ENCODE results near the gene ADISSP.

ADISSP gene

DNA sequence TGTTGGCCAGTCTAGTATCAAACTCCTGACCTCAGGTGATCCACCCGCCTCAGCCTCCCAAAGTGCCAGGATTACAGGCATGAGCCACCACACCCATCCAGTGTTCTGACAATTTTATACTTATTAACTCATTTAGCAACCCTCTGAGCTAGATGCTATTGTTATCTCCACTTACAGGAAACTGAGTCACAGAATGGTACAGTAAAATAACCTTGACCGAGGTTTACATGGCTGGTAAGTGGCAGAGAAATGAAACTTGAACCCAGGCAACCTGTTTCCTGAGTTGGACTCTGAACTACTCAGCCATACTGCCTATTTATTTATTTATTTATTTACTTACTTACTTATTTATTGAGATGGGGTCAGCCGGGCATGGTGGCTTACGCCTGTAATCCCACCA is 48.5 kb downstream of the ADISSP start:
- DNase-seq (ENCODE audit: low read depth in 4 of 4, low spot score in 1 of 4): no peak

DNA sequence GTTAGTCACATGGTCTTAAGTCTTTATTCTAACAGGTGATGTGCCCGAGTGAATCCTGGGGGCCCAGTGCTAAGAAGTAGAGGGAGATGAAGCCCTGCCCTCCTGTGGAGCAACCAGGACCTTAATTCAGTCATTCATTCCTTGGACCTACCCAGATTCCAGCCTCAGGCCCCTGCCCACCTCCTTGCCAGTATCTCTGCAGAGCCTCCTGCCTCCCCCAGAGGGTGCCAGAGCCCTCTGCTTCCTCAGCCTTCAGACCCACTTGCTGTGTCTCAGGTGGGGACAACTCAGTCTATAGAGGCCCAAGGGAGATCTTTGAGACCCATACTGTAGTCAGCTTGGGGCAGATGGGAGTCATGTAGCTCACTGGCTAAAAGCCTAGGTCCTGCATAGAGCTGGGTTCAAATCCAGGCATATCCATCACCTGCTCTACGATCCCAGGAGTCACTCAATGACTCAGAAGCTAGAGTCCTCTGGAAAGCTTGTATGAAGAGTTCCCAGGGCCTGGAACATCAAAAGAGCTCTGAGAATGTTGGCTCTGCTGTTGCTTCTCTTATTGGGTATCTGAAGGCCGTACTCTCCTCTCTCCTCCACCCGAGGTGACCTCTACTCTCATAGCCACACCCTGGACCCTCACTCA is 51.2 kb downstream of the ADISSP start:
- no peak for DNase-seq (ENCODE audit: low read depth in 4 of 4, low spot score in 1 of 4)

GRCh38 chr20:3714092-3714491 is 53.5 kb downstream of the ADISSP start:
- DNase-seq (ENCODE audit: low read depth in 4 of 4, low spot score in 1 of 4): no peak

DNA sequence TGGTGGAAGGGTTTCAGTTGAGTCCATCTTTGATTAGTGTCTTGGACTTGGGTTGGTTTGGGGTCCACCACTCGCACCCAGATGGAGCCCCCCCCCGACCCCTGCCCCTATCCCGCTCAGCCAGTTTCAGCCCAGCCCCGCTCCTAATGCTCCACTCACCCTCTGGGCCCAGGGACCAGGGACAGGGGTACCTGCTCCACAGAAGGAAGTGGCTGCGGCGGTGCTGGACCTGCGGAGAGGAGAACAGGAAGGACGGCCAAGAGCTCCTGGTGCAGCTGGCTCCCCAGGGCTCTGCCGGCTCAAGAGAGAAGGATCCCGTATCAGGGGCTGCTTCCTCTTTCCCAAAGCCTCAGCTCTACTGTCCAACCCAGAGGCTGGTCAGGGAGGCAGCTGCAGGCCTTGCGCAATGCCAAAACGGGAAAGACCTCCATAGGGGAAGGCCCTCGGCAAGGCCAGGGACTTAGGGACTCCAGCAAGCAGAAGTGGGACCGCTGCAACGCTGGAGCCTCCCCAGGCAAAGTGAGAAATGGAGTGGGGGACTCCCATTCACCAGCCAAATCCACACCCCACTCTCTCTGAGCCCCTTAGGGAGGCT is 55.2 kb downstream of the ADISSP start, which contains the start of gene SIGLEC1:
Gene SIGLEC1, minus strand, starts transcription at position 322 of the 595 bp plus-strand sequence. CDS start 5,472 bp downstream, outside the sequence.
- DNase-seq (ENCODE audit: low read depth in 4 of 4, low spot score in 1 of 4): no peak

DNA sequence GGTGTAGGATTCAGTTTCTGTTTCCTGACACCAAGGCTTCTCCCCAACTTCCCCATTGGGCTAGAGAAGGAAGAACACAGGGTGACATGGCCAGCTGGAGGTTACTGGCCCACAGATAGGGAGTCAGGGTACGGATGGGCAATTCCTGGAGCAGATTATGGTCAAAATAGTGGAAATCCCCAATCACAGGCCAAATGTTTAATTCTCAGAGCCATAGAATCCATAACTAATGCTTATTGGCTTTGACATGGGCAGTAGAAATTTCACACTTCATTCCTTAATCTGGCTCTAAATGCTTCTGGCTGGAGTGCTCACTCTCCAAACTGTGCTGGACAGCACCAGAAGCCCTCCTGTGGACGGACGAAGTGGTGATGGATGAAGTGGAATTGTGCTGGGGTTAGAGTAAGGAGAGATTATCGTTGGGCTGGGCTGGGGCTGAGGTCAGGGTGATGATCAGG is 56.0 kb downstream of the ADISSP start:
- DNase-seq (ENCODE audit: low read depth in 4 of 4, low spot score in 1 of 4): no peak

GRCh38 chr20:3710703-3711483 is 56.7 kb downstream of the ADISSP start:
- DNase-seq (ENCODE audit: low read depth in 4 of 4, low spot score in 1 of 4): peak; percentile 61 to 71 (median 64)

GRCh38 chr20:3710011-3710466 is 57.5 kb downstream of the ADISSP start:
- no peak for DNase-seq (ENCODE audit: low read depth in 4 of 4, low spot score in 1 of 4)

- no peak for DNase-seq (ENCODE audit: low read depth in 4 of 4, low spot score in 1 of 4)
Measured at GRCh38 chr20:3707508-3707899, 60.0 kb downstream of the ADISSP start.

DNA sequence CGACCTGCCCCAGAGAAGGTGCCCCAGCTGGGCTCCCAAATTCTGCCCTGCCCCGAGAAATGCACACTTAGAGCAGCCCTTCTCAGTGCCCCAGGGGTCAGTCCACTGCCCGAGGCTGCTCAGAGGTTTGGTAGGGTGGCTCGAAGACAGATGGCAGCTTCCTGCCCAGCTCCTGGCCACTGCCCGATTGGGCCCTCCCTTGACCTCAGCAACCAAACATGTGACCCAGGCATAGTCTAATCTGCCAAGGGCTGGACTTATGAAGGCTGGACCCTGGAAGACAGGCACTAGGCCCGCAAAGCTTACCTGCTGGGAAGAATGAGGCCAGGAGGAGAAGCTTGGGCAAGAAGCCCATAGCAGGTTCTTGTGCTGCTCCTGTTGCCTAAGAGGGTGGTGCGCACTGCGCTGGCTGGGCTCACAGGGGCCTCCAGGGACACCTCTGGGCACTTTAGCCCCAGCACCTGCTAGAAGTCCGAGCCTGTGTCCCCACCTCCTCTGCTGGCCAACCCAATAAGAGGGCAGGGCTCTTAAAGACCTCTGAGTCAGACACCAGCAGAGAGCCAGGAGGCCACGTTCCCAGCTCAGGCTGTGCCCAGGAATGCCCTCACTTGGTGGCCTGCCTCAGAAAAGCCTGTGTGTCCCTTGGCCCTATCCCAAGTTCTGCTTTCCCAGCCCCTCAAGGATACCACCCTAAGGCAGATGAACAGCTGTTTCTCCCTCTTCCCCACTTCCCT is 60.6 kb downstream of the ADISSP start:
- DNase-seq (ENCODE audit: low read depth in 4 of 4, low spot score in 1 of 4): no peak

- no peak for DNase-seq (ENCODE audit: low read depth in 4 of 4, low spot score in 1 of 4)
Measured at GRCh38 chr20:3705970-3706739, 61.4 kb downstream of the ADISSP start.

DNA sequence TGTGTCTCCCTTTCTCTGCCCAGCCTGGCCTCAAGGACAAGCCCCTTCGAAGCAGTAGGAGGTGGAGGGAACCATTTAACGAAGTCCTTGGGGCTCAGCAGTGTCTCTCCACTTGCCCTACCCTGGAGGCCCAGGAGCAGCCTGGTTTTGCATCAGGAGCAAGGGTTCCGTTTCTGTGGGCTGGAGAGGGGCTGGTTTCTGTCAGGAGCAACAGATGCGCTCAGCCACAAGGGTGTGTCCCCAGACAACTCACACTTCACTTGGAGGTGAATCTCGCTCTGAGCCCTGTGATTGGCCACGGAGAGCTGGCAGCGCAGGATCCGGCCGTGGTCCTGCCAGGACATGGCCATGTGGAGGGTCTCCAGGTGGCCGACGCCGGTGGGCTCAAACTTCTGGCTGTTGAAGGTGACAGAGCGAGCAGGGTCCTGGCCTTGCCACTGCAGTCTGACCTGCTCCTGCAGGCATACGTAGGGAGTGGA is 62.0 kb downstream of the ADISSP start:
- DNase-seq (ENCODE audit: low read depth in 4 of 4, low spot score in 1 of 4): no peak

DNA sequence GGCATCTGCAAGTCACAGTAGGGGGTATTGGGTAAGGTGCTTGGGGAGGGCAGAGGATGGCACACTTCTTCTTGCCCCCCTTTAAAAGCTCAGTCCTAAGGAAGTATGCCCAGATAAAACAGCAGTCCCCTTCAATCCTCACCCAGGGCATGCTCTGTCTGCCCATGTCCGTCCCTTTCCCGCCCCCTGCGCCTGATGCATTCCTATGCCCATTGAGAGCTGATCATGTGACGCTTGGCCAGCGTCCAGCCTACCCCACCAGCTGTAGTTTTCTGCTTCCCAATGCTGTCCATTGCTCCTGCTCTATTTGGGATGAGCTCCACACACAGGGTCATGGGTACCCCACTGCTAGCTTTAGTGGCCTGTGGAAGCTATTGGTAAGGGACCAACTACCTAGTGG is 63.5 kb downstream of the ADISSP start:
- DNase-seq (ENCODE audit: low read depth in 4 of 4, low spot score in 1 of 4): no peak

All from stimulated activated CD4-positive, alpha-beta T cell treated with anti-CD3 and anti-CD28 coated beads, Interleukin-1b, Interleukin-23, amount 100 ng/mL, for 24 hours (primary cell).